ENCODE data around the gene ABTB2. TPM values are rescaled to one million over a fixed set of nuclear protein-coding genes. Genes with fewer than 3 reads are reported as not detected.

ABTB2 gene
- total RNA-seq, 2 experiments from 2014 or later, result 0.91 to 0.97 TPM

GRCh38 chr11:34298871-34299270 is 58.9 kb downstream of the ABTB2 start:
- ATAC-seq (ENCODE audit: low read depth) (no peak), DNase-seq (no peak)
- POLR2A ChIA-PET, result no interaction called here
- Mint-ChIP-seq H3K9me3 (no peaks in the 10 kb centered on the region), H3K27ac (no peak overlapping the region), H3K27me3 (peaks cover 6% of the 10 kb centered on the region), H3K36me3 (no peaks in the 10 kb centered on the region), H3K4me3 (no peak overlapping the region), H3K4me1 (peaks cover 24% of the 10 kb centered on the region)

GRCh38 chr11:34296412-34296811 is 61.4 kb downstream of the ABTB2 start:
- POLR2A ChIA-PET, result no interaction called here

GRCh38 chr11:34292546-34292945 is 65.3 kb downstream of the ABTB2 start:
- H3K27me3 Mint-ChIP-seq, result peaks cover 17% of the 10 kb centered on the region
- H3K36me3 Mint-ChIP-seq, result no peaks in the 10 kb centered on the region
- no peak overlapping the region for H3K4me3 Mint-ChIP-seq
- no peaks in the 10 kb centered on the region for H3K9me3 Mint-ChIP-seq
- no peak for DNase-seq
- ATAC-seq (ENCODE audit: low read depth), result no peak
- H3K4me1 Mint-ChIP-seq, result no peaks in the 10 kb centered on the region
- H3K27ac Mint-ChIP-seq, result no peak overlapping the region
- POLR2A ChIA-PET, result no interaction called here

More at GRCh38 chr11:34296412-34296811, 61.4 kb downstream of the ABTB2 start:
- H3K4me3 Mint-ChIP-seq, result no peak overlapping the region
- ATAC-seq (ENCODE audit: low read depth), result no peak
- H3K4me1 Mint-ChIP-seq, result peaks cover 10% of the 10 kb centered on the region
- H3K9me3 Mint-ChIP-seq, result no peaks in the 10 kb centered on the region
- no peak overlapping the region for H3K27ac Mint-ChIP-seq
- peaks cover 10% of the 10 kb centered on the region for H3K27me3 Mint-ChIP-seq
- DNase-seq, result no peak
- no peaks in the 10 kb centered on the region for H3K36me3 Mint-ChIP-seq

- H3K36me3 Mint-ChIP-seq, result no peaks in the 10 kb centered on the region
- DNase-seq (no peak), ATAC-seq (ENCODE audit: low read depth) (no peak)
- H3K4me1 Mint-ChIP-seq, result no peaks in the 10 kb centered on the region
- no peaks in the 10 kb centered on the region for H3K9me3 Mint-ChIP-seq
- POLR2A ChIA-PET, result no interaction called here
- no peak overlapping the region for H3K4me3 Mint-ChIP-seq
- H3K27me3 Mint-ChIP-seq, result peaks cover 17% of the 10 kb centered on the region
- H3K27ac Mint-ChIP-seq, result no peak overlapping the region
These were observed 65.7 kb downstream of the ABTB2 start for GRCh38 chr11:34292111-34292510.

- H3K27me3 Mint-ChIP-seq, result peaks cover 16% of the 10 kb centered on the region
- H3K36me3 Mint-ChIP-seq, result no peaks in the 10 kb centered on the region
- H3K27ac Mint-ChIP-seq, result no peak overlapping the region
- H3K9me3 Mint-ChIP-seq, result no peaks in the 10 kb centered on the region
- ATAC-seq (ENCODE audit: low read depth) (no peak), DNase-seq (no peak)
- POLR2A ChIA-PET, result no interaction called here
- H3K4me1 Mint-ChIP-seq, result no peaks in the 10 kb centered on the region
- no peak overlapping the region for H3K4me3 Mint-ChIP-seq
These were observed 66.9 kb downstream of the ABTB2 start for GRCh38 chr11:34290926-34291325.

- ATAC-seq (ENCODE audit: low read depth), result no peak
- Mint-ChIP-seq H3K4me1 (no peaks in the 10 kb centered on the region), H3K4me3 (no peak overlapping the region), H3K9me3 (no peaks in the 10 kb centered on the region), H3K27ac (no peak overlapping the region), H3K27me3 (peaks cover 14% of the 10 kb centered on the region), H3K36me3 (no peaks in the 10 kb centered on the region)
- DNase-seq, result no peak
- POLR2A ChIA-PET, result no interaction called here
These were observed 69.3 kb downstream of the ABTB2 start for GRCh38 chr11:34288492-34288891.

GRCh38 chr11:34284811-34285481 is 72.9 kb downstream of the ABTB2 start:
- no peaks in the 10 kb centered on the region for H3K36me3 Mint-ChIP-seq
- peaks cover 7% of the 10 kb centered on the region for H3K27me3 Mint-ChIP-seq
- H3K27ac Mint-ChIP-seq, result no peak overlapping the region
- no peak for DNase-seq
- ATAC-seq (ENCODE audit: low read depth), result no peak
- no peaks in the 10 kb centered on the region for H3K4me1 Mint-ChIP-seq
- H3K9me3 Mint-ChIP-seq, result no peaks in the 10 kb centered on the region
- H3K4me3 Mint-ChIP-seq, result no peak overlapping the region
- POLR2A ChIA-PET, result no interaction called here

- no peak overlapping the region for H3K27ac Mint-ChIP-seq
- POLR2A ChIA-PET, result no interaction called here
- H3K36me3 Mint-ChIP-seq, result no peaks in the 10 kb centered on the region
These were observed 73.7 kb downstream of the ABTB2 start for GRCh38 chr11:34284156-34284555.

GRCh38 chr11:34280945-34281872 is 76.6 kb downstream of the ABTB2 start:
- Mint-ChIP-seq H3K4me1 (no peaks in the 10 kb centered on the region), H3K9me3 (no peaks in the 10 kb centered on the region), H3K4me3 (no peak overlapping the region), H3K27me3 (peaks cover 7% of the 10 kb centered on the region), H3K36me3 (no peaks in the 10 kb centered on the region), H3K27ac (no peak overlapping the region)
- no peak for ATAC-seq (ENCODE audit: low read depth)
- no peak for DNase-seq
- POLR2A ChIA-PET, result no interaction called here

More at GRCh38 chr11:34284156-34284555, 73.7 kb downstream of the ABTB2 start:
- DNase-seq, result no peak
- H3K27me3 Mint-ChIP-seq, result peaks cover 9% of the 10 kb centered on the region
- H3K9me3 Mint-ChIP-seq, result no peaks in the 10 kb centered on the region
- H3K4me1 Mint-ChIP-seq, result no peaks in the 10 kb centered on the region
- no peak overlapping the region for H3K4me3 Mint-ChIP-seq
- no peak for ATAC-seq (ENCODE audit: low read depth)

GRCh38 chr11:34278693-34279297 is 79.0 kb downstream of the ABTB2 start:
- Mint-ChIP-seq H3K9me3 (no peaks in the 10 kb centered on the region), H3K4me3 (no peak overlapping the region), H3K27ac (no peak overlapping the region), H3K36me3 (no peaks in the 10 kb centered on the region), H3K27me3 (peaks cover 5% of the 10 kb centered on the region), H3K4me1 (no peaks in the 10 kb centered on the region)
- POLR2A ChIA-PET, result no interaction called here
- no peak for ATAC-seq (ENCODE audit: low read depth)
- DNase-seq, result no peak

- no peak for DNase-seq
- Mint-ChIP-seq H3K27me3 (peaks cover 5% of the 10 kb centered on the region), H3K4me1 (no peaks in the 10 kb centered on the region), H3K9me3 (no peaks in the 10 kb centered on the region), H3K36me3 (no peaks in the 10 kb centered on the region), H3K4me3 (no peak overlapping the region), H3K27ac (no peak overlapping the region)
- POLR2A ChIA-PET, result no interaction called here
- no peak for ATAC-seq (ENCODE audit: low read depth)
These were observed 79.6 kb downstream of the ABTB2 start for GRCh38 chr11:34278175-34278574.

GRCh38 chr11:34277171-34277570 is 80.6 kb downstream of the ABTB2 start:
- H3K4me3 Mint-ChIP-seq, result no peak overlapping the region
- H3K9me3 Mint-ChIP-seq, result no peaks in the 10 kb centered on the region
- no peaks in the 10 kb centered on the region for H3K4me1 Mint-ChIP-seq
- peaks cover 5% of the 10 kb centered on the region for H3K27me3 Mint-ChIP-seq
- H3K36me3 Mint-ChIP-seq, result no peaks in the 10 kb centered on the region
- ATAC-seq (ENCODE audit: low read depth) (no peak), DNase-seq (no peak)
- POLR2A ChIA-PET, result no interaction called here
- no peak overlapping the region for H3K27ac Mint-ChIP-seq

GRCh38 chr11:34276352-34276864 is 81.4 kb downstream of the ABTB2 start:
- H3K27ac Mint-ChIP-seq, result no peak overlapping the region
- H3K4me3 Mint-ChIP-seq, result no peak overlapping the region
- no peak for DNase-seq
- no peaks in the 10 kb centered on the region for H3K36me3 Mint-ChIP-seq
- ATAC-seq (ENCODE audit: low read depth), result no peak
- no peaks in the 10 kb centered on the region for H3K9me3 Mint-ChIP-seq
- POLR2A ChIA-PET, result no interaction called here
- peaks cover 5% of the 10 kb centered on the region for H3K27me3 Mint-ChIP-seq
- H3K4me1 Mint-ChIP-seq, result no peaks in the 10 kb centered on the region
